Middle frontal gyrus (tissue), 1 donor: ENCODE measurements around the gene DNAH6.

Source experiments
- DNase-seq: peaks from one replicate; pipeline ENCODE4 v3.0.0-alpha.2; 2015; ENCODE audit warnings: low spot score; ENCODE audit errors: extremely low spot score

The DNAH6 gene

GRCh38 chr2:84833481-84834150, 317.3 kb downstream of the DNAH6 start:
- DNase-seq = no peak

GRCh38 chr2:84836215-84836614, 319.9 kb downstream of the DNAH6 start:
- DNase-seq = no peak

GRCh38 chr2:84838434-84839145, 322.3 kb downstream of the DNAH6 start:
- no peak for DNase-seq

GRCh38 chr2:84839851-84840250, 323.6 kb downstream of the DNAH6 start:
- no peak for DNase-seq

GRCh38 chr2:84840306-84840705, 324.0 kb downstream of the DNAH6 start:
- DNase-seq = no peak

GRCh38 chr2:84841577-84841976, 325.3 kb downstream of the DNAH6 start:
- no peak for DNase-seq

GRCh38 chr2:84844141-84844540, 327.8 kb downstream of the DNAH6 start:
- DNase-seq = no peak

GRCh38 chr2:84846041-84846663, 329.9 kb downstream of the DNAH6 start:
- DNase-seq = no peak

GRCh38 chr2:84846741-84847142, 330.4 kb downstream of the DNAH6 start:
- no peak for DNase-seq

GRCh38 chr2:84847326-84848050, 331.2 kb downstream of the DNAH6 start:
- DNase-seq = no peak

GRCh38 chr2:84849271-84849952, 333.1 kb downstream of the DNAH6 start:
- peak; percentile 42 for DNase-seq

GRCh38 chr2:84850471-84850870, 334.2 kb downstream of the DNAH6 start:
- no peak for DNase-seq

GRCh38 chr2:84851876-84852275, 335.6 kb downstream of the DNAH6 start:
- DNase-seq = no peak

- DNase-seq = no peak
Observed at GRCh38 chr2:84854850-84855249, 338.6 kb downstream of the DNAH6 start.

GRCh38 chr2:84855731-84856130, 339.4 kb downstream of the DNAH6 start:
- no peak for DNase-seq

- DNase-seq = no peak
Observed at GRCh38 chr2:84856787-84857186, 340.5 kb downstream of the DNAH6 start.

- no peak for DNase-seq
Observed at GRCh38 chr2:84857566-84857965, 341.3 kb downstream of the DNAH6 start.

GRCh38 chr2:84858123-84858522, 341.8 kb downstream of the DNAH6 start:
- no peak for DNase-seq

- DNase-seq = no peak
Observed at GRCh38 chr2:84858937-84859336, 342.6 kb downstream of the DNAH6 start.

- DNase-seq = no peak
Observed at GRCh38 chr2:84861539-84861938, 345.2 kb downstream of the DNAH6 start.

GRCh38 chr2:84862006-84862405, 345.7 kb downstream of the DNAH6 start:
- DNase-seq = no peak
